GM19455 (cell line): ENCODE results near the gene CPNE4.
"Not testable (repeated sequence)": the region's sequence is repeated elsewhere in the genome, so short reads cannot be mapped to it uniquely, and the experiment has no call there.

Experiments
- ATAC-seq: cut with Tn5 transposase; IDR thresholded peaks from one replicate; pipeline ENCODE4 v1.9.1; 2021; ENCODE audit not compliant: unreplicated experiment

The CPNE4 gene

DNA sequence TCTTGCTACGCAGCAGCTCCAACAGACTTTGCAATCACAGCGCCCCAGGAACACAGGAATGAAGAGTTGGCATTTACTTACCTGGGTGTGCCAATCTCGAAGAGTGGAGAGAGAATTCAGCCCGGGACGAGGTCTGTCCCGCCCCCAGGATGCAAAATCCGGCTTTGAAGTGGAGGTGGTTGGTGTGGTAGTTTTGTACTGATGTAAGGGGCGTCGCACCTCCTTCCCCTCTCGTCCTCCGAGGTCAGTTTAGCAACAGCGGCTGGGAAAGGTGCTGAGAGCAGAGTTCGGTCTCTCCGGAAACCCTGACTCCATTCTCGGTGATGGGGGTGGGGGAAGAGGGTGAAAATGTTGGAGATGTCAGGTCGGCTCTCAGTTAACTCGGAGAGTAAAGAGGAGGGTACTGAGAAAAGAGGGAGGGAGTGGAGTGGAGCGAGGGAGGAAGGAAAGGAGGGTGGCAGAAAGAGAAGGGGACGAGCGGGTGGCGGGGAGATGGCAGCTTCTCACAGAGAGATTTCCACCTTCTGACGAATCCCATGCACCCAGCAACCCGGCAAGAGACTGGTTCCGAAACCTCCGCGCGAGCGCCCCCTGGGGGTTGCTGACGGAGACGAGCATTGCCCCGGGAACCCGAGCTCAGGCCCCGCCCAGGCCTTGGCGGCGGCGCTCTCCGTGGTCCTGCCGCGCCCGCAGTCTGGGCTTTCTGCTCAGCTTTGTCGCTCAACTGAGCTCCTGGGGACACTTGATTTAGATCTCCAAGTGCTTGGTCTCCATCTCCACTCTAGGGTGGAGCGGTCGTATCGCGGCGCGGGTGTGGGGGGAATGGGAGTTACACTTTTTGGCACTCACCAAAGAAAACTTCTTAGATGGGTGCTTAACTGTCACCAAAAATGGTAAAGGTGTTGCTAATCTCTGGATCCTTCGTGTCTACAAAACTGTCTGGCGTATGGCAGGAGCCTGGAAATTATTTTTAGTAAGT lies at the start of gene CPNE4:
Gene CPNE4 (minus strand): TSS at position 529 of the 979 bp plus-strand sequence.
- no peak for ATAC-seq

- ATAC-seq: no peak
These were observed 48.9 kb upstream of the CPNE4 start for GRCh38 chr3:132083583-132084279.

DNA sequence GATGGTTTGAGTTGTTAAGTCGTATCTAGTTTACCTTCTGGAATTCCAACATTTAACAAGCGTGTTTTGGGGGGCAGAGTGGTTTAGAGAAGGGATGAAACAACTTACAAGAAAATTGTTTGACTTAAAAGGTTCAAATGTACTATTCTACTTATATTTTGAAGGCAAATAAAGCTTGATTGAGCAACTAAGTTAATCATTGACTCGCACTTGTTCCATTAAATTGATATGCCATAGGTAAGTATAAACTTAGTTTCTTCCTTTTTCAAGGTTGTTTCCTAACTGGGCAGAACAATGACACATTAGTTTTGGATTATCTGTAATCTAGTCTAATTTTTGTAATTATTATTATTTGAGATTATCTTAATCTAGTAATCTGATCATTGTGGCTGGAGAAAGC lies 48.3 kb upstream of the CPNE4 start:
- no peak for ATAC-seq

DNA sequence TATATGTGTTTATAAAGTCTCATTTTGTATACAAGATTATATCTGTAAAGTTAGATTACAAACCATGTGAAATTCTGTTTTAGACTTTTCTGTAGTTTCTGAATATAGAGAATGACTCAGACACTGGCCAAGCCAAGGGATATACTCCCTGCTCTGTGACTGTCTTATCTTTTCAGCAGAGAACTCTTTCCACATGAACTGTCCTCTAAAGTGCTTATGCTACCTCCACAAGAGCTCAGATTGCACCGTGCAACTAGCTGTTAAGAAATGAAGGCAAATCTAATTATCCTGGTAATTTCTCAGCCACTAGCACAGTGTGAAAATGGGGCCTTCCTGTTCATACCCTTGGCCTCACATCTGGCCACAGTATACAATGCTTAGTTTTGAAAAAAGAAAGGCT lies 44.3 kb upstream of the CPNE4 start:
- ATAC-seq: no peak

DNA sequence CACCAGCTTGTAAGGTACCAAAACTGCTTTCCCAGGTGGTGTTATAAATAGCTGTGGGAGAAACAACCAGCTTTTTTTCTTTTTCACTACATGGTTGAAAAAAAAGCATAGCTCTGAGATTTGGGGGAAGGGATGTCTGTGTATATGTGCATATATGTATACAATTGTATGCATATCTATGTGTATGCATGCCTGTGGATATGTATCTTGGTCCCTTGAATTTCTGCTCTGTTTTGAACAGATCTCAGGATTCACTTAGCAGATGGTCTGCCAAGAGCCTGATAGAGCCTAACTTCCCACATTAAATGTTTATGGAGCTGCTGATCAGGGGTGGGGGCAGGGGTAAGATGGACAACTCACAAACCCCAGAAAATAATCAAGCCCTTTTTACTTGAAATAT lies 39.0 kb upstream of the CPNE4 start:
- no peak for ATAC-seq

- no peak for ATAC-seq
These were observed 36.2 kb upstream of the CPNE4 start for GRCh38 chr3:132071043-132071442.

DNA sequence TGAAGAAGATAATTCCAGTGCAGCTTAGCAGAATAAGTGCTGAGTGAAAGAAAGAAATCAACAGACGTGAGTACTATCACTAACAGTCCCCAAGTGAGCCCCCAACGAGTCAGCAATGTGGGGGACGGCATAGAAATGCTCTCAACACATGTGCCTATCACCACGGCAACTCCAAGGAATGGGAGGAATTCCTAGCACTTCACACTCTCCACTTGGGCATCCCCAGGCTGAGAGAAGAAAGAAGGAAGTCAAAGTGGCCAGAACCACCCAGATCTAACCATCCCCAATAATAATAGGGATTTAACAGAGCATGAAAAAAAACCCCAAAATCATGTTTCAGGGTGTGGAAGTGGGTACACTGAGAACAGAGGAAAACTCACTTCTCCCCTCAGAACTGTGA lies 29.3 kb upstream of the CPNE4 start:
- ATAC-seq: no peak

- ATAC-seq: no peak
These were observed 27.7 kb upstream of the CPNE4 start for GRCh38 chr3:132062535-132062934.

DNA sequence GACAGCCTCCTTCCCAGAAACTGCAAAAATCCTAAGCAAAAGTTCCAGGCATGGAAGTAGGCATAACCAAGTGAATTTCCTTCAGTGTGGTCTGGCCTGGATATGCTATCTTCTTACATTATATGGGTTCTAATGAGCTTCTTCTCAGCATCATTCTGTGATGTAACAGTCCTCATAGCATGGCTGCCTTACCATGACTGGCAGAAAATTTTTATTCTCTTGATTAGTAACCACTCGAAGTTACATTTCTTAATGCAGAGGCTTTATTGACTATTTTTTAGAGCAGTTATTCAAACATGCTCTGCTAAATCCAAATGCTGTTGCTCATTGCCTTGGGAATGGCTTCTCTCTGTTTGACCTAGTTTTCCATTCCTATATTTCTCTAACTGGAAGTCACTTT lies 21.1 kb upstream of the CPNE4 start:
- ATAC-seq: no peak

DNA sequence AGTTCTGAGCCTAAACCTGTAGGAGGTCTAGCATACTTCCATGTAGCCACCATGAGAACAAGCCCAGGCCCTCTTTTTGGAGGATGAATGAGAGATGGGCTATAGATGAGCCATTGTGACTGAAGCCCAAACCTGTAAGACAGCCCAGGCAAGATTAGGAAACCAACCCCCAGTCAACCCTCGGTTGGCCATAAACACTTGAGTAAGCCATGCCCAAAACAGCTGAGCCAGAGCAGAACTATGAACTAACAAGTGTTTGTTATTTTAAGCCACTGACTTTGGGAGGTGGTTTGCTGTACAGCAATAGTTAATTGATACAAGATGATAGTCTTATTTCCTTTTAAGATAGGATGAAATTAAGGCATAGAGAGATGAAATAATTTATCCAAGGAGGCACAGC lies 12.4 kb upstream of the CPNE4 start:
- ATAC-seq: no peak

DNA sequence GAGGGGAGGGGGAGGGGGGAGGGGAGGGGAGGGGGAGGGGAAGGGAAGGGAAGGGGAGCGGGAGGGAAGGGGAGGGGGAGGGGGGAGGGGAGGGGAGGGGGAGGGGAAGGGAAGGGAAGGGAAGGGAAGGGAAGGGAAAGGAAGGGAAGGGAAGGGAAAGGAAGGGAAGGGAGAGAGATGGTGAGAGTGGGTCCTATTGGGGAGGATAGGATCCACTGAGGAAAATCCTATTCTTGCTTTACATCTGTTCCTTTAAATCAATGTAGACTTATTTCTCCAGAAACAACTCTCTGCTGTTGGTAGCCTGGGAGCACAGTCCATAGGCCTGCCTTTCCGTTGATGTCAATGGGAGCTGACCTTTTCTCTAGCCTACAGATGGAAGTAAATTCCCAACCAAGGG lies 10.1 kb upstream of the CPNE4 start:
- not testable (repeated sequence) for ATAC-seq

DNA sequence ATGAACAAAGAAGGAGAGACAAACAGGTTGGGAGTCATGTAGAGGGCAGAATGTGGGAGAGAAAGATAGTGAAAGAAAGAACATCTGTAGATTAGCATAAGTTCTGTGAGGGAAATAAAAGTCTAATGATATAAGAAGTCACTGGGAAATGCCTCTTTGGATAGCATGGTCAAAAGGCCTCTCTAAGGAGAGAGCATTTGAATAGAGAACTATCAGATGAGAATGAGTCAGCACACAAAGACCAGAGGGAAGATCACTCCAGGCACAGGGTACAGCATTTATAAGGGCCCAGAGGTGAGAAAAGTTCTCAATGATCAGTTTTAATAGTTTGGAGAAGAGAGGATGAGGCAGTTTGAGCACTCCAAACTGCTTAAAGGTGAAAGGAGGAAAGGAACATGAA lies 7.9 kb upstream of the CPNE4 start:
- ATAC-seq: no peak

GRCh38 chr3:132038198-132038825 lies 3.5 kb upstream of the CPNE4 start:
- no peak for ATAC-seq

GRCh38 chr3:132037581-132037980 lies 2.8 kb upstream of the CPNE4 start:
- no peak for ATAC-seq

- ATAC-seq: no peak
These were observed 2.2 kb upstream of the CPNE4 start for GRCh38 chr3:132037056-132037455.

DNA sequence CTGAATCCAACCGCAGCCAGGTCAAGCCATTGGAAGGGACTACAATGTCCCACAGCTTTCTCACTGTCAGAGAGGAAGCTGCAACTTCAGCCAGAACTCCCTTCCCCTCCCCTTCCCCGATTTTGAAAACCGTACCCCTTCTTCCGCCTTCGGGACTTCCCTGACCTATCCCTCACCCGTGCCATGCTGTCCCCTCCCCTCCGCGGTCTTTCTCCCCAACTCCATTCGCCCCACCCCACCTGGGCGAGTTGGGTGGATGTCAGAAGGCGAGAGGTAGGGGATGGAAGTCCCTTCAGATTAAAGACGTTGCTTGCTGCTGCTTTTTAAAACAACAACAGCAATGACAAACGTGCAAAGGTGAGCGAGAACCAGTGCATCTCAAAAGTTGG lies 723 bp downstream of the CPNE4 start:
- no peak for ATAC-seq

DNA sequence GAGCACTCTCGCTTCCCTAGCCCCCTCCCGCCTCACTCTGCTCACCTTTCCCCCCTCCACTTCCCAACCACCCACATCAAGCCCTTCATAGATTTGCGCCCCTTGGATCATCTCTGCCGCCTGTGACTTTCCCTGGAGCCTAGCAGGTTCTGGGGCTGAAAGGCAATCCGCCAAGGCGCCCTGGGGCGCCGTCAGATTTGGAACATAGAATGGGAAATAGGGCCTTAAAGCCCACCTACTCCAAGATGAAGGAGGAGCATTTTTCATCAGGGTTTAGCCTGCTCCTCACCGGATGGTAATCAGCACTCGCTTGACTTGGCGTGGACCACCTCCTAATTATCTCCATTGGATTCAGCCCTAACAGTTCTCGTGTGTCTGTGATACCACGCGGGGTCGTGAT lies 1.3 kb downstream of the CPNE4 start:
- no peak for ATAC-seq

- ATAC-seq: no peak
These were observed 1.9 kb downstream of the CPNE4 start for GRCh38 chr3:132032959-132033358.

DNA sequence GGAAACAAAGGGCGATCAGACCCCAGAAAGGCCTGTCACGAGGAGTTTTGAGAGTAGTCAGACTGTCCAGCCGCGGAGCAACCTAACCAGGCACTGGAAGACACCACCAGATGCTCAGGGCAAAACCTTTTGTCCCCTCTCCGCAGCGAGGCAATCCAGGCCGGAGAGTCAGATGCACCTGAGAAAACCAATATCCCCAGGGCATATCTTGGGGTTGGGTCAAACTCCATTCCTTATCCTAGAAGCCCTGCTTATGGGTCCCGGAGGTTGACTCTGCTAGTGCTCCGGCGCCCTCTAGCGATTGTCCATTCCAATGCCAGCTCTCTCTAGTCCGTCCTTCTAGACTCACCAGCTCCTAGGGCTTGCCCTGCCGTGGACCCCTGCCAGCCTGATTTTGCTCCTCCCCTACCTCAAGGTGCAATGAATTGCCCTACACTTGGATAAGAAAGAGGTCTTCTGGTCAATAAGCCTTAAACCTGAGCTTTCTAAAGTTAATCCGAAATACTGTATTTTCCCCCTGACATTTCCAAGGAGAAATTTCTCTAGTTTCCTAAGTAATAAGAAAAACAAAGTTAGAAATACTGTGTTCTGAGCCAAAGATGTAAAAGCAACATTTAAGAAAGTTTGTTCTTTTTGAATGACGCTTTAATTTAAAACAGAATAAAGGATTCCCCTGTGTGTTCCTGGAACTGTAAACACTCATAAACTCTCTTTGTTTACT lies 5.5 kb downstream of the CPNE4 start:
- ATAC-seq: peak; percentile 85

- no peak for ATAC-seq
These were observed 11.9 kb downstream of the CPNE4 start for GRCh38 chr3:132022914-132023313.

DNA sequence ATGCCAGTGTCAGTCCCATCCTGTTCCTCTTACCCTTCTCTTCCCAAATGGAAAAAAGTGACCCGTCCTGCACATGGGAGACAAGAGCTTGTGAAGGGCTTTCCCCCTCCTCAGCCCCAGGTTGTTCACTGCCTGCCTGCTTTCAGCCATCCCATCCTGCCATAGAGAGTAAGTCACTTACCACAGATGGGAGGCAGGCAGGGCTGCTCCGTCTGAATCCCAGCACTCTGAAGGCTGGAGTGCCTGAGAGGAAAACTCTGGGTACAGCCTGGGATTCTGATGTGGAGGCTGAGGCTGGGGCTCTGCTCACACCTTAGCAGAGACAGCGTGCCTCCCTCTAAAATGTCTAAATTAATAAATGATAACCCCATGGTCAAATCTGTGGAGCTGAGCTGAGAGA lies 14.8 kb downstream of the CPNE4 start:
- no peak for ATAC-seq
